IMR-90 (cell line): ENCODE results near the gene TCF7.

Experiments used
- BHLHE40 ChIP-seq: fragments of 150-350 bp; IDR thresholded peaks from 2 replicates; pipeline ENCODE4 v1.6.1; 2016; ENCODE audit warnings: mild to moderate bottlenecking, low read depth, low read length
- FOS ChIP-seq: fragments of 150-350 bp; IDR thresholded peaks from 2 replicates; pipeline ENCODE4 v1.6.1; 2016; ENCODE audit warnings: low read depth, low read length
- POLR2A ChIP-seq: IDR thresholded peaks from 2 replicates; pipeline ENCODE4 v1.6.1; 2012; ENCODE audit warnings: mild to moderate bottlenecking, low read depth, low read length
- RCOR1 ChIP-seq: IDR thresholded peaks from 2 replicates; pipeline ENCODE4 v1.6.1; 2012; ENCODE audit warnings: mild to moderate bottlenecking, low read length, improper control_type of control experiment; ENCODE audit not compliant: insufficient replicate concordance
- SMC3 ChIP-seq: fragments of 150-350 bp; IDR thresholded peaks from 2 replicates; pipeline ENCODE4 v1.6.1; 2016; ENCODE audit warnings: low read depth, mild to moderate bottlenecking, antibody characterized with exemption, low read length, moderate library complexity
- TF ChIP-seq, protein P1 (sequence below): conservative IDR thresholded peaks from 2 replicates; pipeline ENCODE4 v1.5.1; 2012; ENCODE audit warnings: mild to moderate bottlenecking, low read depth, low read length, improper control_type of control experiment
- TF ChIP-seq, protein P2 (sequence below): fragments of 150-350 bp; IDR thresholded peaks from 2 replicates; pipeline ENCODE4 v1.6.1; 2016; ENCODE audit warnings: low read depth, mild to moderate bottlenecking, low read length, moderate library complexity, borderline replicate concordance
- TF ChIP-seq, protein P3 (sequence below): fragments of 150-350 bp; IDR thresholded peaks from 2 replicates; pipeline ENCODE4 v1.6.1; 2017; ENCODE audit warnings: mild to moderate bottlenecking, antibody characterized with exemption, low read length, low read depth

DNA sequence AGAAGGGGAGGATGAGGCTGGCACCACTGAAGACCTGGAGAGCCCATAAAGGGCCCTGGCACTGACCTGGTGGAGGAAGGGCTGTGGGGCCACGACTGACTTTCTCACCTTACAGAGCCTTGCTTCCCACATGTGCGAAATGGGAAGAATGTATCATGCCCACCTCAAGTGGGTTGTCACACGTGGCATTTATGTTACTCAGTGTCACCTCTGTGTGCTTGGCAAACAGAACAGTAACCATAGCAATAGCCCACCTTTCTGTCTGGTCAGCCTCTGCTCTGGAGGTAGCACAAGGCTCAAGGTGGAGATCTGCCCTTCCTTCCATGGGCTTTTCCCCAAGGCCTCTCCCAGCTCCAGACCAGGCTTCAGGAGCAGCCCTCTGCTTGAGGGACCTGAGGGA, 16.7 kb downstream of the TCF7 start:
- TF ChIP-seq, protein P1, sequence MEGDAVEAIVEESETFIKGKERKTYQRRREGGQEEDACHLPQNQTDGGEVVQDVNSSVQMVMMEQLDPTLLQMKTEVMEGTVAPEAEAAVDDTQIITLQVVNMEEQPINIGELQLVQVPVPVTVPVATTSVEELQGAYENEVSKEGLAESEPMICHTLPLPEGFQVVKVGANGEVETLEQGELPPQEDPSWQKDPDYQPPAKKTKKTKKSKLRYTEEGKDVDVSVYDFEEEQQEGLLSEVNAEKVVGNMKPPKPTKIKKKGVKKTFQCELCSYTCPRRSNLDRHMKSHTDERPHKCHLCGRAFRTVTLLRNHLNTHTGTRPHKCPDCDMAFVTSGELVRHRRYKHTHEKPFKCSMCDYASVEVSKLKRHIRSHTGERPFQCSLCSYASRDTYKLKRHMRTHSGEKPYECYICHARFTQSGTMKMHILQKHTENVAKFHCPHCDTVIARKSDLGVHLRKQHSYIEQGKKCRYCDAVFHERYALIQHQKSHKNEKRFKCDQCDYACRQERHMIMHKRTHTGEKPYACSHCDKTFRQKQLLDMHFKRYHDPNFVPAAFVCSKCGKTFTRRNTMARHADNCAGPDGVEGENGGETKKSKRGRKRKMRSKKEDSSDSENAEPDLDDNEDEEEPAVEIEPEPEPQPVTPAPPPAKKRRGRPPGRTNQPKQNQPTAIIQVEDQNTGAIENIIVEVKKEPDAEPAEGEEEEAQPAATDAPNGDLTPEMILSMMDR, result no peak
- TF ChIP-seq SMC3 (no peak), POLR2A (no peak), RCOR1 (no peak), FOS (no peak), BHLHE40 (no peak)
- TF ChIP-seq, protein P2, sequence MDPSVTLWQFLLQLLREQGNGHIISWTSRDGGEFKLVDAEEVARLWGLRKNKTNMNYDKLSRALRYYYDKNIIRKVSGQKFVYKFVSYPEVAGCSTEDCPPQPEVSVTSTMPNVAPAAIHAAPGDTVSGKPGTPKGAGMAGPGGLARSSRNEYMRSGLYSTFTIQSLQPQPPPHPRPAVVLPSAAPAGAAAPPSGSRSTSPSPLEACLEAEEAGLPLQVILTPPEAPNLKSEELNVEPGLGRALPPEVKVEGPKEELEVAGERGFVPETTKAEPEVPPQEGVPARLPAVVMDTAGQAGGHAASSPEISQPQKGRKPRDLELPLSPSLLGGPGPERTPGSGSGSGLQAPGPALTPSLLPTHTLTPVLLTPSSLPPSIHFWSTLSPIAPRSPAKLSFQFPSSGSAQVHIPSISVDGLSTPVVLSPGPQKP, result no peak
- TF ChIP-seq, protein P3, sequence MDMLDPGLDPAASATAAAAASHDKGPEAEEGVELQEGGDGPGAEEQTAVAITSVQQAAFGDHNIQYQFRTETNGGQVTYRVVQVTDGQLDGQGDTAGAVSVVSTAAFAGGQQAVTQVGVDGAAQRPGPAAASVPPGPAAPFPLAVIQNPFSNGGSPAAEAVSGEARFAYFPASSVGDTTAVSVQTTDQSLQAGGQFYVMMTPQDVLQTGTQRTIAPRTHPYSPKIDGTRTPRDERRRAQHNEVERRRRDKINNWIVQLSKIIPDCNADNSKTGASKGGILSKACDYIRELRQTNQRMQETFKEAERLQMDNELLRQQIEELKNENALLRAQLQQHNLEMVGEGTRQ, result no peak
